Right forelimb (tissue), 1 donor: Measurements from ENCODE around the gene LITAF.
"Not testable (repeated sequence)": the region's sequence is repeated elsewhere in the genome, so short reads cannot be mapped to it uniquely, and the experiment has no call there.

Source experiments
- DNase-seq: peaks from one replicate; pipeline ENCODE4 v3.0.0-alpha.2; 2018

The LITAF gene

DNA sequence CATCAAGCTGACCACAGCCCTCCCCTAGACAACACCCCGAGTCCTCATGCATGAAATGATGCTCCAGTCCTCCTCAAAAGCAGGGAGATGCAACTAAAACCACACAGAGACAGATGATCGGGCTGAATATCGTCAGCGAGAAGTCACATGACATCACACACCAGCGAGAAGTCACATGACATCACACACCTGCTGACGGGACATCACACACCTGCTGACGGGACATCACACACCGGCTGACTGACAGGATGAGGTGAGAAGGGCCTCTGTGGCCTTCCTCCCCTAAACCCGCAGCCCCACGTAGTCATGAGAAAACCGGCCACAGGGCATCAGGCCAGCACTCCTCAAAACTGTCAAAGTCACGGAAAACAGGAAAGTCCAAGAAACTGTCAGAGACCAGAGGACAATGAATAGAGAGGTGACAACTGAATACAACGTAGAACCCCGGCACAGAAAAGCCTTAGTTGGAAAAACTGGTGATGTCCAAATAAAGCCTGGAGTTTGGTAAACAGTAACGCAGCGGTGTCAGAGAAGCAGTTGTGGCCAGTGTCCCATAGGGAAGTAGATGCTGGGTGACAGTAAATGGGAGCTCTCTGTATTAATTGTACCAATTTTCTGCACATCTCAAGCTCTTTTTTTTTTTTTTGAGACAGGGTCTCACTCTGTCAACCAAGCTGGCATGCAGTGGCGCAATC lies 14.3 kb downstream of the LITAF start:
- DNase-seq, result no peak

DNA sequence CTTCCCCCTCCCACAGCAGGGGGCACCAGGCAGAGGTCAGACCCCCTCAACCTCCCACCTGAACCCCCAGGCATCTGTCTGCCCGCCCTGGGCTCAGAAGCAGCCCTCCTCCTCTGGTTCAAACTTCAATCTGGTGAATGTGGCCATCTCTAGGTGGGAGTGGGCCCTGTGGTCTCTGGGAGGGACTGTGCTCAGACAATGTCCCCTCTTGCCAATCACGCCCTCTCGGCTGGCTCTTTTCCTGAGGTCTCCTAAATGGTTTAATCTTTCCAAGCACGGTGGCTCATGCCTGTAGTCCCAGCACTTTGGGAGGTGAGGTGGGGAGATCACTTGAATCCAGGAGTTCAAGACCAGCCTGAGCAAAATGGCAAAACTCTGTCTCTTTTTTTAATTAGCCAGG lies 15.2 kb downstream of the LITAF start:
- DNase-seq, result no peak

DNA sequence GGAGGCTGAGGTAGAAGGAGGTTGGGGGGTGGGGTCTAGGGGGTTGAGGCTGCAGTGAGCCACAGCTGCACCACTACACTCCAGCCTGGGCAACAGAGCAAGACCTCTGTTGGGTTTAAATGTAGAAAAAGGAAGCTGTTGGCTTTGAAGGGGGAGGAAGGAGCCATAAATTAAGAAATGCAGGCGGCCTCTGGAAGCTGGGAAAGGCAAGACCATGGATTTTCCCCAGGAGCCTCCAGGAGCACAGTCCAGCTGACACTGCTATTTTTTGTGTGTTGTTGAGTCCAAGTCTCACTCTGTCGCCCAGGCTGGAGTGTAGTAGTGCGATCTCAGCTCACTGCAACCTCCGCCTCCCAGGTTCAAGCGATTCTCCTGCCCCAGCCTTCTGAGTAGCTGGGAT lies 15.9 kb downstream of the LITAF start:
- DNase-seq, result no peak

GRCh38 chr16:11570258-11570657 lies 16.5 kb downstream of the LITAF start:
- no peak for DNase-seq

DNA sequence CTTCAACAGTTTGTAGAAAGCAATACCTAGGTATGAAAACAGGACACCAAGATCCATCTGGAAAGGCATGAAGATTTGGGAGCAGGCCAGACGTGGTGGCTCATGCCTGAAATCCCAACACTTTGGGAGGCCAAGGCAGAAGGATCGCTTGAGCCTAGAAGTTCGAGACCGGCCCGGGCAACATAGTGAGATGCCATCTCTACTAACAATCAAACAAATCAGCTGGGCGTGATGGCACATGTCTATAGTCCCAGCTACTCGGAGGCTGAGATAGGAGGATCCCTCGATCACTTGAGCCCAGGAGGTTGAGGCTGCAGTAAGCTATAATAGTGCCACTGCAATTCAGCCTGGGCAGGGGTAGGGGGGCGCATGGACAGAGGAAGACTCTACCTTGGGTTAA lies 20.3 kb downstream of the LITAF start:
- DNase-seq, result no peak

DNA sequence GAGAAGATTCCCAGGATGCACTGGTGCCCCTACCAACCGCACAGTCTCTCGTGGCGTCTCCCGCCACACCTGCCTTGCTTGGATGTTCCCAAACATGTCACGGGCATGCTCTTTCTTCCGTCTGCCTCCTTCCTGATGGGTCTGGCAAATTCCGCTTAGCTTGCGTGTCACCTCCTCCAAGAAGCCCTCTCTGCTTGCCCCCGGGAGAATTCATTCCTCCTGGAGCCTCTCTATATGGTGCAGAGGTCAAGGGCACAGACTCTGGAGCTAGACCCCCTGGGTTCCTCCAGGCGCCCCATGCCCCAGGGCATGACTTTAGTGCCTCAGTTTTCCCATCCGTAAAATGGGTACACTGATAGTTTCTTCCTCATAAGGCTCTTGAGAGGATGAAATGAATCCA lies 21.1 kb downstream of the LITAF start:
- DNase-seq, result no peak

GRCh38 chr16:11564046-11564926 lies 22.4 kb downstream of the LITAF start:
- no peak for DNase-seq

- DNase-seq, result no peak
These were observed 23.2 kb downstream of the LITAF start for GRCh38 chr16:11563493-11564040.

DNA sequence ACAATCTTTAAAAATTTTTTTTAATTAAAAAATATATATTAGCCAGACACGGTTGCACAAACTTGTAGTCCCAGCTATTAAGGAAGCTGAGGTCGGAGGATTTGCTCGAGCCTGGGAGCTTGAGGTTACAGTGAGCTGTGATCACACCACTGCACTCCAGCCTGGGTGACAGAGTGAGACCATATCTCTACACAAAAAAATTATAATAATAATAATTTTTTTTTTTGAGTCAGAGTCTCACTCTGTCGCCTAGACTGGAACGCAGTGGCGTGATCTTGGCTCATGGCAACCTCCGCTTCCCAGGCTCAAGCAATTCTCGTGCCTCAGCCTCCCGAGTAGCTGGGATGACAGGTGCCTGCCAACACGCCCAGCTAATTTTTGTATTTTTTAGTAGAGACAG lies 23.8 kb downstream of the LITAF start:
- no peak for DNase-seq

- DNase-seq, result no peak
These were observed 24.3 kb downstream of the LITAF start for GRCh38 chr16:11562411-11562810.

- no peak for DNase-seq
These were observed 24.9 kb downstream of the LITAF start for GRCh38 chr16:11561856-11562255.

- DNase-seq, result no peak
These were observed 25.3 kb downstream of the LITAF start for GRCh38 chr16:11561454-11561805.

DNA sequence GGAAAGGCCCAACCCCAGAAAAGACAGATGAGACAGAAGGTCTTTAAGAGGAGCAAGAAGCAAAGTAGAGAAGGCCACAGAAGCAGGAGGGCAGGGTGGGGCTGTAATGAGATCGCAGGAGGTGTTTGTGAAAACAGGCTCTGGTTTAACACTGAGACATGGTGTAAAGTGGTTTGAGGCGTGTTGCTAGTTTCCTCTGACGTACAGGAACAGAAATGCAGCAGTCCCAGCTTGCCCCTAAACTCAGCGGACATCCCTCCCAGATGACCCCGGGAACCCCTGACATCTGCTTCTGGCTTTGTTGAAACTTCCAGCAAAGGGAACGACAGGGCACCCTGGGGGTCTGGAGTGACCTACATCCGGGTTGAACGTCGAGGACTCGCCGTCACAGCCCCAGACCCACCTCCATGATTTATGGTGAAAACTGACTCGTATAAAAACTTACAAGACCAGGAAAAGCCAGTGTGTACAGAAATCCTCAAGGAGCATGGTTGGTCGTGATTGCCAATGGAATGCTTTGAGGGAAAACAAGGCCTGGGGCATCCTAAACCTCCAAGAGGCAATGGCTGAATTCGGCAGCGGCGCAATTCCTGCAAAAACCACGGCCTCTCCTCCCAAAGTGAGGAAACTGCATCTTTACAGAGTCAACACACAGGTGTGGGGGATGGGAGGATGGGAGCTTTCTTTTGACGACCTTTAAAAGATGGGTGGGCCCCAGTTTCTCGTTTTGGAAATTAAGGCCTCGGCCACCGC lies 25.8 kb downstream of the LITAF start:
- DNase-seq, result no peak

- not testable (repeated sequence) for DNase-seq
These were observed 28.4 kb downstream of the LITAF start for GRCh38 chr16:11558308-11558823.

DNA sequence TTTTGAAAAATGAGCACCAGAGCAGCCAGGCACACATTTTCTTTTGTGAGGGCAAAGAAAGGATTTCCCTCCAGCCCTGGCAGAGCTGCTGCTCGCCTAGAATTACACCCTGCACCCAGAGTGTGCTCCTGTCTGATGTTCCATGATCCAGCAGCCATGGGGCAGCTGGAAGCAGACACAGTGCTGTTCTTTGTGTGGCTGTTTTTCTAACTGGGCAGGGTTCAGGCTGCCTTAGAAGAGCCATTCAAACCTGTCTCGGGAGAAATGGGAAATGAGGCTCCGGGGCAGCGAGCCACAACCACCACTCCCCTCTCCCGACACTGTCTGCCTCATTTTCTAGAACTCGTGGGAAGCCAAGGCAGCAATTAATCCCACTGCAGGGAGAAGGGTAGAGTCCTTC lies 28.9 kb downstream of the LITAF start:
- peak; percentile 70 for DNase-seq

DNA sequence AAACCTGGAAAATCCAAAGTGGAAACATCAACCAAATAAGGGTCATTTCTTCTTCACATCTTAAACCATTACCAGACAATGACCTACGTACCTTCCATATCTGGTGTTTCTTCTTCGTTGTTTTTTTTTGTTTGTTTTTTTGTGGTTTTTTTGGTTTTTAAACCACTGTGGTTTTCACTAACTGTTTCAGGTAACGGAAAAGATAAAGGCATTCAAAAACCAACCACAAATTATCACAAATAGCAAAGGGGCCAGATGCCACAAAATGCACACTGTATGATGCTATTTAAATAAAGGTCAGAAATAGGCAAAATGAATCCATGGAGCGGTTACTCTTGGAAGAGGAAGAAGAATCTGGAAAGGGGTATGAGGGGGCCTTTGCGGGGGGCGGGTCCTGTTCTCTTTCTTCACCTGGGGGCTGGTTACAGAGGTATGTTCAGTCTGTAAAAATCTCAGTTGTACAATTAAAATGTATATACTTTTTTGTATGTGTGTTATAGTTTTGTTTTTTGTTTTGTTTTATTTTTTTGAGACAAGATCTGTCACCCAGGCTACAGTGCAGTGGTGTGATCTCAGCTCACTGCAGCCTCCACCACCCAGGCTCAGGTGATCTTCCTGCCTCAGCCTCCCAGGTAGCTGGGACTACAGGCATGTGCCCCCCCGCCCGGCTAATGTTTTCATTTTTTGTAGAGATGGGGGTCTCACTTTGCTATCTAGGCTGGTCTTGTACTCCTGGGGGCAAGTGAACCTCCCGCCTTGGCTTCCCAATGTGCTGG lies 29.6 kb downstream of the LITAF start:
- no peak for DNase-seq

DNA sequence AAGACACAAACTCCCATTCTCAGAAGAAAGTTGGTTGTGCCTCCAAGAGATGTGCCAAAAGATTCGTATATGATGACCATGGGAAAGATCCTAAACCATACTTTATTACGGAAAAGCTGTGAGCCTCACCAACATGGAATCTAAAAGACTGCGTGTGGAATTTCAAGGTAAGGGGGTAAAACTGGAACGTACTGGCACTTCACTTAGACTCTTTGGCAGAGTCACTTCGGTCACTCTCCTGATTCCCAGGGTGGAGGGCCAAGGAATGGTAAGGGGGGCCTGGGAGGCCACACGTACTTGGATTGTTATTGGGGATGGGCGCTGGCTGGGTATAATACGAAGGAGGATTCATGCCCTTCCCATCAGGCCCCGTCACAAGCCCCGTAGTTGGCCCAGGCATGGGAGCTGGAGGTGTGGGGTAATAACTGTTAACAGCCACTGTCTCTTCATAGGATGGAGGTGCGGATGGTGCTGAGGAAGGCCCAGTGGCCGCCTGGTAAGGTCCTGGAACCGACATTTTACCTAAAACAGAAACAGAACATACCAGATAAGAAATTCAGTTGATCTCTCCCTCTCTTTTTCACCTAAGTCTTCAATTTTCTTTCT lies 30.4 kb downstream of the LITAF start:
- DNase-seq, result no peak

- DNase-seq, result no peak
These were observed 32.7 kb downstream of the LITAF start for GRCh38 chr16:11554053-11554452.

- no peak for DNase-seq
These were observed 33.3 kb downstream of the LITAF start for GRCh38 chr16:11553371-11553770.

- no peak for DNase-seq
These were observed 34.3 kb downstream of the LITAF start for GRCh38 chr16:11552440-11552839.

DNA sequence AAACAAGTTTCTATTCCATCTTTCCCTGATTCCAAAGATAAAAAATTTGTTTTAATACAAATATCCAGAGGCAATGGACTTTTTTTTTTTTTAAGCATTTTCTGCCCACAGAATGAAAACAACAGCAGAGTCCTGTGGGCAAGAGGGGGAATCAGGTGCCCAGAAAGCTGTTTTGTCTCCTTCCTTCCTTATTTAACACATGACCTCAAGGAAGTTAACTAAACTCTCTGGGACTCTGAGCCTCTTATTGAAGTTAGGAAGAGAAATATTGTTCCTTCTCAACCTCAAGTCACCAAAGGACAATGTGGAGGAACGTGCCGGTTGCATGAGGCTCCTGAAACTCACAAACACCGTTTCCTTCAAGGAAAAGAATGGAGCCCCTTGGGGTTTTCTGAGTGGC lies 34.9 kb downstream of the LITAF start:
- DNase-seq, result no peak
